Brain microvascular endothelial cell (primary cell): ENCODE results near the gene TBC1D4.

ENCODE experiments used
- DNase-seq: peaks from one replicate; pipeline ENCODE4 v3.0.0-alpha.2; 2020
- H3K27ac ChIP-seq: fragments of 250-450 bp; sonication (Bioruptor Pico); 2 replicates; pipeline ENCODE4 v1.5.1; 2020; ENCODE audit warnings: mild to moderate bottlenecking, moderate library complexity
- H3K27me3 ChIP-seq: fragments of 250-450 bp; sonication (Bioruptor Pico); replicated peaks from 2 replicates; pipeline ENCODE4 v1.5.1; 2020; ENCODE audit warnings: mild to moderate bottlenecking
- H3K36me3 ChIP-seq: fragments of 250-450 bp; sonication (Bioruptor Pico); replicated peaks from 2 replicates; pipeline ENCODE4 v1.5.1; 2020; ENCODE audit warnings: mild to moderate bottlenecking
- H3K4me3 ChIP-seq: 2 replicates; pipeline ENCODE4 v1.5.1; 2011; ENCODE audit warnings: low read depth, mild to moderate bottlenecking, control low read depth, low read length, moderate library complexity
- in situ Hi-C: cut with HindIII; loops from 2 replicates; pipeline ENCODE4 v1.10.0; 2017; ENCODE audit warnings: low sequenced_read_pairs, low pct_ligation_motif_present
- TF ChIP-seq, protein P1 (sequence below): IDR thresholded peaks from 2 replicates; pipeline ENCODE4 v1.5.1; 2011; ENCODE audit warnings: low read depth, mild to moderate bottlenecking, moderate library complexity, low read length, control low read depth, inconsistent platforms; ENCODE audit errors: missing control alignments

TBC1D4 gene

DNA sequence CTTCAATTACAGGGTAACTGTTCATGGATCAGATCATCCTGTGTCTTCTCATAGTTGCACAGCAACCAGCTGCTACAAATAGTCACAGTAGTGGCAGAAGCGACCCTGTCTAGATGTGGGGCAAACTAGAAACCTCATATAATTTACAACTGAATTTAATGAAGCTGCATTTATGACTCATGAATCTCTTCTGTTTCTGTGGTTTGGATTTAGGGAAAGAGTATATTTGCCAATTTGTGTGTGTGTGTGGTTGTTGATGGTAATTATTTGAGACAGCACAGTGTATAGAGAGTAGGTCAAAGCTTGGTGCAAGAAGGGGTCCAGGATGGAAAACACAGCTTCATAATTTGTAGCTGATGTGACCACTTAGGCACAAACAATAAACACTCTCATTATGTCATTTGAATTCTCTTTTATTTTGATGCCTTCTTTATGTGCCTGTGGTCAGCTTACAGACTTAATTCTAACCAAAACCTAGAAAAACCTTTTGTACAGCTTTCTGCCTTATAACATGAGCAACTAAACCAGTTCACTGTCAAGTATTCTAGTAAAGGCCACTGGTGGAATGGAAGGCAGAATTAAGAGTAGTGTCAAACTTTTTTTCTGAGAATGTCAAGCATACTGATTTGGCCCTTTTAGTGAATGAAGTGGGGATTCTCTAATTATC is 218.1 kb downstream of the TBC1D4 start:
- Histone ChIP-seq H3K27ac (no peak overlapping the region), H3K4me3 (no peak overlapping the region), H3K36me3 (no peaks in the 10 kb centered on the region), H3K27me3 (no peaks in the 10 kb centered on the region)
- TF ChIP-seq, protein P1, sequence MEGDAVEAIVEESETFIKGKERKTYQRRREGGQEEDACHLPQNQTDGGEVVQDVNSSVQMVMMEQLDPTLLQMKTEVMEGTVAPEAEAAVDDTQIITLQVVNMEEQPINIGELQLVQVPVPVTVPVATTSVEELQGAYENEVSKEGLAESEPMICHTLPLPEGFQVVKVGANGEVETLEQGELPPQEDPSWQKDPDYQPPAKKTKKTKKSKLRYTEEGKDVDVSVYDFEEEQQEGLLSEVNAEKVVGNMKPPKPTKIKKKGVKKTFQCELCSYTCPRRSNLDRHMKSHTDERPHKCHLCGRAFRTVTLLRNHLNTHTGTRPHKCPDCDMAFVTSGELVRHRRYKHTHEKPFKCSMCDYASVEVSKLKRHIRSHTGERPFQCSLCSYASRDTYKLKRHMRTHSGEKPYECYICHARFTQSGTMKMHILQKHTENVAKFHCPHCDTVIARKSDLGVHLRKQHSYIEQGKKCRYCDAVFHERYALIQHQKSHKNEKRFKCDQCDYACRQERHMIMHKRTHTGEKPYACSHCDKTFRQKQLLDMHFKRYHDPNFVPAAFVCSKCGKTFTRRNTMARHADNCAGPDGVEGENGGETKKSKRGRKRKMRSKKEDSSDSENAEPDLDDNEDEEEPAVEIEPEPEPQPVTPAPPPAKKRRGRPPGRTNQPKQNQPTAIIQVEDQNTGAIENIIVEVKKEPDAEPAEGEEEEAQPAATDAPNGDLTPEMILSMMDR: no peak
- in situ Hi-C loops: no loop called here
- no peak for DNase-seq

DNA sequence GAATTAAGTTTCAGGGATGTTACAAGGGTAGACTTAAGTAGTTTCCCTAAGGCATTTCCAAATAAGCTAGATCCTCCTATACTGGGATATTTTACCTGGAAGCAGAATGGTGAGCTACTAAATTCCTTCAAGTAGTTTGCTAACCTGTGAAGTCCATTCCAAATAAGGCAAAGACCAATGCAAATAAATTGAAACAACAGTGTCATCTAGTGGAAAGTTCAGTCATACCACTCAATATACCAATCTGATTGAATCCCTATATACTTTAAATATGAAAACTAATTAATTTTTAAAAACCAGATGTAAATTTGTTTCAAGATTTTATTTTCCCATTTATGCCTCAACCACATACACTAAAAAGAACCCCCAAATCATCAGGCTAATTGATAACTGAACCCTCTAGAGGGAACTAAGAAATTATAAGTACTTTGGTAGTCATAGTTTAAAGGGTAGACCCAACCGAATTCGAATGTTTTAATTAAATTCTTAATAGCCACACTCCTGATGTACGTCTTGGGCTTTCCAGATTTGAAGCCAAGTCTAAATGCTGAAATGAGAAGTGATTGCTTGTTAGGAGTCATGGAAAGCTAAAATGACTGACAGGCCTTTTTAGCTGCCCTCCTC is 223.7 kb downstream of the TBC1D4 start:
- no peak overlapping the region for H3K4me3 ChIP-seq
- H3K36me3 ChIP-seq: no peaks in the 10 kb centered on the region

DNA sequence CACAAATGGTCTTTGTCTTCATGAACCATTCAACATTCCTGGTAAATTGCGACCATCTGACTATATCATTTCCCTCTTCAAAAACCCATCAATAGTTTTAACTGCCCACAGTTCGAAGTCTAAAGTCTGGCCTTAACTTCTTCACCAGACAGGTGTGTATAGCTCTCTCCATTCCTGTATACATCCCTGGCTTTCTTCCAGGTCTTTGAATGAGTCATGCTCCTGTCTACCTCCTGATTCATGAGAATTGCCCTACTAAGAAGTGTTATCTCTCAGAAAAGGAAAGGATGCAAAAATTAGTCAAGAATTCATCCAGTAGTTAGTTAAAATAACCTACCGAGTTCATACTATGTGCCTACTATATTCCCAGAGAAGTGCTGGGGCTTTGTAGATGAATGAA is 225.0 kb downstream of the TBC1D4 start:
- Histone ChIP-seq H3K27me3 (no peaks in the 10 kb centered on the region), H3K27ac (no peak overlapping the region), H3K4me3 (no peak overlapping the region), H3K36me3 (no peaks in the 10 kb centered on the region)
- in situ Hi-C loops: no loop called here
- TF ChIP-seq, protein P1: no peak
- DNase-seq: no peak

More for the DNA sequence above, 223.7 kb downstream of the TBC1D4 start:
- in situ Hi-C loops: no loop called here
- TF ChIP-seq, protein P1: peak; percentile 54
- DNase-seq: no peak
- no peak overlapping the region for H3K27ac ChIP-seq
- no peaks in the 10 kb centered on the region for H3K27me3 ChIP-seq

DNA sequence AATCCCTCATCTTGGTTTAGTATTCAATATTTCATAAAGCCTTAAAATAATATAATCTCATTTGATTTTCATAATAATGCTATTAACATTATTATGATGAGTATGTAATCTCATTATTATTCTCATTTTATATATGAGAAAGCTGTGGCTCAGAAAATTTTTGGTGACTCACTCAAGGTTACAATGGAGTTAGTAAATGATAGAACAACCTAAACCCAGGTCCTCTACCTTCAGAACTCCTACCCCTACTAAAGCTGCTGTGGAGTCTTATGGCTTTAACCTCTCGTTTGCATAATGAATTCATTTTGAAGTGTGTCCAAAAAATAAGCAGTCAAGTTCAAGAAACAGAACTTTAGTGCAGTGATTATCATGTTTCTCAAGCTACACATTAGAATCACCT is 226.3 kb downstream of the TBC1D4 start:
- Histone ChIP-seq H3K4me3 (no peak overlapping the region), H3K27me3 (no peaks in the 10 kb centered on the region), H3K36me3 (no peaks in the 10 kb centered on the region), H3K27ac (no peak overlapping the region)
- in situ Hi-C loops: no loop called here
- TF ChIP-seq, protein P1: no peak
- no peak for DNase-seq

DNA sequence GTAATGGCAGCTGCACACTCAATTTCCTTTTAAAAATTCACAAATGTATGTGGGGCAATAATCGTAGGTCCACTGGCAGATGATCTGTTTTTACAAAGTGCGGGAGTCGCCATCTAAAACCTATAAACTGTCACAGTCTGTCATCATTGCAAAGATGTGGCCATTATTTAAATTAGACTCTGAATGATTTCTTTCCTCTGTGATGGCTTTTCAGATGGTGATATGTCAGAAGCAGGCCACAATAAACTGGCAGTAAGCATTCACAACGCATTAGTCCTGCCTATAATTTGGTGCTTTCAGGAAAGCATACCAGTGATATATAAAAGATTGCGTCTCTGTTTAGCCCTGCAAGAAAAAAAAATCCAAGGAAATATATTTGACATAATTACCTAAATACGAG is 226.8 kb downstream of the TBC1D4 start:
- Histone ChIP-seq H3K27me3 (no peaks in the 10 kb centered on the region), H3K36me3 (no peaks in the 10 kb centered on the region), H3K4me3 (no peak overlapping the region), H3K27ac (no peak overlapping the region)
- TF ChIP-seq, protein P1: no peak
- in situ Hi-C loops: no loop called here
- no peak for DNase-seq
